Measurements from ENCODE around the gene TUBGCP4. TPM values are rescaled to one million over a fixed set of nuclear protein-coding genes. Genes with fewer than 3 reads are reported as not detected.

Gene TUBGCP4
- total and polyA plus RNA-seq, 8 donors, result 2.6 to 50.4 (median 10.1) TPM

DNA sequence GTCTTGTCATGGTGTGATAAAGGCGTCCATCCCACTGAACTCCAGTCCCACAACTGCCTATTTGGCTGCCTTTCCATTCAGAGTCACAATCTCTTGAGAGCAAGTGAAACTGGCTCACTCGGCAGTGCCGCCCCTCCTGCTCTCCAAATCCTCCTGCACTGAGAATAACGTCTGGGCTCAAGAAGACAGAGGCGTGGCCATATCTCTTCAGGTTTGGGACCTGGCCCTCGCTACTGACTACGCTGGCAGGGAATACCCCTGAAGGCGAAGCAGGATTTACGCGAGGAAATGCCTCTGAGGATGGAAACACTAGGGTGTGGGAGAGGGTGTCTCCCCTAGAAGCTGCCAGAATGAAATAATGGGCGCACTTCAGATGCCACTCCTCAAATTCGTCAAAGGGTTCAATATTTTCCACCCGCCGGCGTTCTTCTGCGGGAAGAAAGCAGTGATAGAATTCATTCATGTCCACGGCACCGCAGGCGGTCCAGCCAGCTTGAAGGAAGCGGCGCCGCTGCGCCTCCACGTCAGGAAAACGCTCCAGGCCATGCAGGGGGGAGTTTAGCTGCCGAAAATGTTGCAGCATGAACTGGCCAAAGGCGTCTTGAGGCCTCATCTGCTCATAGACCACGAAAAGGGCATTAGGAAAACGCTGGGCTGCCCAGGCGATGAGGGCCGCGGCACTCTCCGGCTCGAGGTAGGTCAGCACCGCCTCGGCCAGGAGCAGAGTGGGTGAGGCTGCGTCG lies 41.5 kb upstream of the TUBGCP4 start:
- intact Hi-C loops (cut with DNase I; ENCODE audit: low total_unique reads), result no loop called here
- no peaks in the 10 kb centered on the region for H3K9me3 ChIP-seq
- peaks cover 0 to 13% (median 0%) of the 10 kb centered on the region in 4 donors for H3K36me3 ChIP-seq
- peaks cover 12 to 34% (median 30%) of the 10 kb centered on the region in 4 donors for H3K4me1 ChIP-seq
- TF ChIP-seq POLR2AphosphoS5 (IDR thresholded peaks at IDR 0.05) (no peak), EP300 (IDR thresholded peaks at IDR 0.05) (no peak)
- H3K4me3 ChIP-seq, result peak overlapping the region; percentile 65 to 89 (median 85)
- no peaks in the 10 kb centered on the region for H3K27me3 ChIP-seq
- WGBS, 5 donors, result 12 to 35% (median 14%) methylated on average over 30 to 38 of the region's 38 CpGs
- peak; percentile 27 to 30 for DNase-seq
- H3K27ac ChIP-seq, result peak overlapping the region; percentile 92 to 99 (median 96)

DNA sequence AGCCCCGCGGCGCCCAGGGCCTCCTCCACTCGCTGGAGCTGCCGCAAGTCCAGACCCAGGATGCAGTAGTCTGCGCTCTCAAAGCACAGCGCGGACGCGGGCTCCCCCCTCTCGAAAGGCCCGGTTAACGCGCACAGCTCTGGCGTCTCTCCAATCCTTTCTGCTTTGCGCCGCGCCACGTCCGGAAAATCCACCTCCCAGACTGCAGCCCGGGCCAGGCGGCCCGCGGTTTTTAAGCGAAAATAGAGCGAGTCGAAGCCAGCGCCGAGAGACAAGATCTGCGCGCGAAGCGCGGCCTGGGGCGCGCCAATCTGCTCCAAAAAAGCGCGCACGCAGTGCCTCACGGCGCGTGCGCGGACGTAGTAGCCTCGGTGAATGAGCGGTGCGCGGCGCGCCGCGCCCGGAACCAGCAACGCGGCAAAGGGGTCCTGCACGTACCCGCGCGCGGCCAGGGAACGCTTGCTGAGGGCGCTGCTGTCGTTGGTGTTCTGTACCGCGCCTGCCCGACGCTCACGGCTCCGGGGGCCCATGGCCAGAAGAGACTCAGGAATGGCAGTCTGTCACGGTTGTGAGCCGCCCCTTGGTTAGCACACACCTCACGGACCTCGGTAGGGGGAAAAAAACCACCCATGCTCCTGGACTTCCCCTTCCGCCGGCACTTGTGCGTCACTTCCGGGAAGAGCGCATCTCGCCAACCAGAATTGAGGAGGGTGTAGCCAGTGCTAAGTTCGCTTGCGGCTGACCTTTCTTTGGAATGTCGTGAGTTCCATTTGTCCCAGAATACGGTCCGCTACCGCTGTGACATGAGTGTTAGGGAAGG lies 40.7 kb upstream of the TUBGCP4 start, which contains the start of gene LCMT2:
LCMT2 (minus strand) TSS at position 614 of the 820 bp plus-strand sequence; CDS start at position 530, 84 bp downstream.
- intact Hi-C loops (cut with DNase I; ENCODE audit: low total_unique reads), result no loop called here
- peaks cover 12 to 34% (median 30%) of the 10 kb centered on the region in 4 donors for H3K4me1 ChIP-seq
- WGBS, 5 donors, result 0% methylated on average over 34 to 86 of the region's 86 CpGs
- no peaks in the 10 kb centered on the region for H3K9me3 ChIP-seq
- TF ChIP-seq POLR2A (IDR thresholded peaks at IDR 0.05), result peak in 1 of 4 donors; percentile 28
- no peak for TF ChIP-seq EP300 (IDR thresholded peaks at IDR 0.05)
- peak; percentile 69 to 84 (median 74) for TF ChIP-seq POLR2AphosphoS5 (IDR thresholded peaks at IDR 0.05)
- TF ChIP-seq, protein P1, sequence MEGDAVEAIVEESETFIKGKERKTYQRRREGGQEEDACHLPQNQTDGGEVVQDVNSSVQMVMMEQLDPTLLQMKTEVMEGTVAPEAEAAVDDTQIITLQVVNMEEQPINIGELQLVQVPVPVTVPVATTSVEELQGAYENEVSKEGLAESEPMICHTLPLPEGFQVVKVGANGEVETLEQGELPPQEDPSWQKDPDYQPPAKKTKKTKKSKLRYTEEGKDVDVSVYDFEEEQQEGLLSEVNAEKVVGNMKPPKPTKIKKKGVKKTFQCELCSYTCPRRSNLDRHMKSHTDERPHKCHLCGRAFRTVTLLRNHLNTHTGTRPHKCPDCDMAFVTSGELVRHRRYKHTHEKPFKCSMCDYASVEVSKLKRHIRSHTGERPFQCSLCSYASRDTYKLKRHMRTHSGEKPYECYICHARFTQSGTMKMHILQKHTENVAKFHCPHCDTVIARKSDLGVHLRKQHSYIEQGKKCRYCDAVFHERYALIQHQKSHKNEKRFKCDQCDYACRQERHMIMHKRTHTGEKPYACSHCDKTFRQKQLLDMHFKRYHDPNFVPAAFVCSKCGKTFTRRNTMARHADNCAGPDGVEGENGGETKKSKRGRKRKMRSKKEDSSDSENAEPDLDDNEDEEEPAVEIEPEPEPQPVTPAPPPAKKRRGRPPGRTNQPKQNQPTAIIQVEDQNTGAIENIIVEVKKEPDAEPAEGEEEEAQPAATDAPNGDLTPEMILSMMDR (IDR thresholded peaks at IDR 0.05), result no peak
- peak; percentile 92 to 98 for DNase-seq
- H3K27me3 ChIP-seq, result no peaks in the 10 kb centered on the region
- peak within 1 kb of the TSS; percentile 92 to 99 (median 96) for H3K27ac ChIP-seq
- peak within 1 kb of the TSS; percentile 65 to 89 (median 85) for H3K4me3 ChIP-seq
- H3K36me3 ChIP-seq, result peaks cover 0 to 18% (median 4%) of the 10 kb centered on the region in 4 donors

DNA sequence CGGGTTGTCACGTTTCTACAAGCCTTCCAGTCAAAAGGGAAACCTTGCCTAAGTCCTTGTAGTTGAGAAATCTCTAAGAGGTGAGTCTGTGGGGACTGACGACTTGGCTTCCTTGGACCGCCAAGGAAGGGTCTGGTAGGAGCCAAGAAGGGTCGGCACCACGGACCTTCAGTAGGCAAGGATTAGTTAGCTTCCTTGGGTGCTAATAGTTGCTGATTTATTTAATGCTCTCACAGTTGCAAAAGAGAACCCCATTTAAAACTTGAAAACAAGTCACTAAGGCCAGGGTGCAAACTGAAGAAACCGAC lies 40.2 kb upstream of the TUBGCP4 start:
- peak overlapping the region; percentile 92 to 99 (median 96) for H3K27ac ChIP-seq
- peaks cover 12 to 34% (median 30%) of the 10 kb centered on the region in 4 donors for H3K4me1 ChIP-seq
- intact Hi-C loops (cut with DNase I; ENCODE audit: low total_unique reads), result no loop called here
- H3K4me3 ChIP-seq, result peak overlapping the region; percentile 65 to 89 (median 85)
- DNase-seq, result no peak
- H3K27me3 ChIP-seq, result no peaks in the 10 kb centered on the region
- TF ChIP-seq, protein P1 (IDR thresholded peaks at IDR 0.05), result no peak
- TF ChIP-seq POLR2A (IDR thresholded peaks at IDR 0.05) (no peak), POLR2AphosphoS5 (IDR thresholded peaks at IDR 0.05) (no peak), EP300 (IDR thresholded peaks at IDR 0.05) (no peak)
- H3K36me3 ChIP-seq, result peaks cover 0 to 23% (median 8%) of the 10 kb centered on the region in 4 donors
- H3K9me3 ChIP-seq, result no peaks in the 10 kb centered on the region
- 3 to 6% (median 4%) methylated on average over 7 of the region's 7 CpGs for WGBS, 5 donors

DNA sequence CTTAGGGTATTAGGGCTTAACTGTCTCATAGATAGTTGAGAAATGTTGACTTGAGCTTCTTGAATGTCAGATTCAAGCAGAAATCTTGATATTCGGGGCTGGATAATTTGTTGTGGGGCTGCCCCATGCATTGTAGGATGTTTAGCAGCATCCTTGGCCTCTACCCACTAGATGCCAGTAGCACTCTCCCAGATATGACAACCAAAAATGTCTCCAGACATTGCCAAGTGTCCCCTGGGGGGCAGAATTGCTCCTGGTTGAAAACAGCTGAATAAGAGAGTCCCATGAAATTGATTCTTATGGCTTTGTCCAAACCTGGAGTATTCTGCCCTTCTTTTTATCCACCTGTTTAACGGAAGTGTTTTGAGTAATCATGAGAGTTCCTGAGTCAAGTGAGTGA lies 24.6 kb upstream of the TUBGCP4 start:
- WGBS, 5 donors, result 93 to 97% (median 93%) methylated on average over 2 of the region's 2 CpGs
- no peak for TF ChIP-seq POLR2A (IDR thresholded peaks at IDR 0.05)

DNA sequence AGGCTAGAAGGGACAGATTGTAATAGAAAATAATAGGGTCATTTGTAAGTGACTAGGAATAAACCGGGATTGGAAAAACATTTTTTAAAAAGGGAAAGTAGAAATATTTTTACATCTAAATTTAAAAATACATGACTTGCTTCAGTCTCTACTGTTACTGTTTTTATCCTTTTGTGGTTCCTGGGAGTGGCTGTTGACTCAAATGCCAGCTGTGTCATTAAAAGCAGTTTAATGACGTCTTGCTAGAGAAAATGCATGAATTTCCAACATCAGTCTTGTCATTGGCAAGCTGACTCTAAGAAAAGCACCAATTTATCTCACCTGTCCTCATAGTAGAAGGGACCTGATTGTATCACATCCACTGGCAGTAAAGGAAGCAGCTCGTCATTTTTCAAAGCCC lies 23.8 kb upstream of the TUBGCP4 start:
- intact Hi-C loops (cut with DNase I; ENCODE audit: low total_unique reads), result no loop called here
- TF ChIP-seq POLR2AphosphoS5 (IDR thresholded peaks at IDR 0.05) (no peak), EP300 (IDR thresholded peaks at IDR 0.05) (no peak)
- TF ChIP-seq, protein P1 (IDR thresholded peaks at IDR 0.05), result no peak
- no peaks in the 10 kb centered on the region for H3K9me3 ChIP-seq
- no peak overlapping the region for H3K4me3 ChIP-seq
- WGBS, 5 donors, result 79 to 87% (median 81%) methylated on average over 3 of the region's 3 CpGs
- no peak overlapping the region for H3K27ac ChIP-seq
- no peaks in the 10 kb centered on the region for H3K27me3 ChIP-seq
- H3K4me1 ChIP-seq, result no peaks in the 10 kb centered on the region
- peaks cover 2 to 88% (median 62%) of the 10 kb centered on the region in 4 donors for H3K36me3 ChIP-seq
- DNase-seq, result no peak

More for the DNA sequence above, 24.6 kb upstream of the TUBGCP4 start:
- H3K27me3 ChIP-seq, result no peaks in the 10 kb centered on the region
- DNase-seq, result no peak
- intact Hi-C loops (cut with DNase I; ENCODE audit: low total_unique reads), result no loop called here
- no peak overlapping the region for H3K4me3 ChIP-seq
- H3K4me1 ChIP-seq, result no peaks in the 10 kb centered on the region
- H3K9me3 ChIP-seq, result no peaks in the 10 kb centered on the region
- peaks cover 0 to 83% (median 58%) of the 10 kb centered on the region in 4 donors for H3K36me3 ChIP-seq
- no peak overlapping the region for H3K27ac ChIP-seq

Measured in stomach (tissue), 9 donors.